GM04504 (cell line): Measurements from ENCODE around the gene CST3.
"Not testable (repeated sequence)": the region's sequence is repeated elsewhere in the genome, so short reads cannot be mapped to it uniquely, and the experiment has no call there.

Source experiments
- DNase-seq: peaks from one replicate; pipeline ENCODE4 v3.0.0-alpha.2; 2012; ENCODE audit warnings: low read depth

The CST3 gene

GRCh38 chr20:23641936-23642751 is 4.4 kb upstream of the CST3 start:
- DNase-seq = no peak

- no peak for DNase-seq
Measured at GRCh38 chr20:23640671-23641667, 3.2 kb upstream of the CST3 start.

DNA sequence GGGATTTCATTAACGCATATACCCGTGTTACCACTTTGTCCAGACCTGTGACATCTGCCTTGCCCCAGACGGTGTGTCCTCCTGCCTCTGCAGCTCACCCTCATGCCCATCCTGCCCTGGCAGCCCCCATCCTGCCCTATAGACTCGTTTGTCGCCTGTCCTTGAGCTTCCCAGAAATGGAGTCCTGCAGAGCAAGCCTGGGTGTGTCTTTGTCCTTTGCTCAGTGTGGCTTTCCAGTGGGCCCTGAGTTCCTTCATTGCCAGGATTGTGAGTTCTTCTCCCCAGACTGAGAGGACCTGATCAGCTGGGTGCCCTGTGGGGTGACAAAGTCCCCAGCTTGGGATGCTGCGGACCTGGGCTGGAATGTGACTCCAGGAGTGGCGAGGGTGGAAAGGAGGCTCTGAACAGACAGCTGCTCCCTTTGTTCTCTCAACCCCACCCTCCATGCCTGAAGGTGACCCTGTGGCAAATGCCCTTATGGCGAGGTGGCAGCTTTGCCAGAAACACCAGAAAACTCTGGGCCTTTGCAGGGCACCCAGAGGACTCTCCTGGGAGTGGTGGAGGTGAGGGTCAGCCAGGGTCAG is 2.4 kb upstream of the CST3 start:
- DNase-seq = no peak

GRCh38 chr20:23639490-23639958 is 1.8 kb upstream of the CST3 start:
- DNase-seq = no peak

GRCh38 chr20:23638309-23638708 is 554 bp upstream of the CST3 start:
- DNase-seq = no peak

DNA sequence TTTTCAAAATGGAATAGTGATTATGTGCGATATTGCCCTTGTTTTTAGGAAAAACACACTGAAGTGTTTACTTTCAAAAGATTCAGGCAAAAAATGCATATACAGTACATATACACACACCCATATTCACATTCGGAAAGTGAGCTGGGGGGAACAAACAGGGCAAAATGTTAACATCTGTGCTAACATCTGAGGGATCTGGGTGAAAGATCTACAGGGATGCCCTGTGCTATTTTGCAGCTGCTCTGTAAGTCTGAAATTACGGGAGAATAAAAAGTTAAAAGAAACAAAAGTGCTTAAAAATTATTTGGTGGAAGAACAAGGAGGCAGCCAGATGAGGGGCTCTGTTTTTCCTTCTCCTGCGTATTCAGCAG is 860 bp downstream of the CST3 start:
- DNase-seq = no peak

- DNase-seq = no peak
Measured at GRCh38 chr20:23636182-23636907, 1.4 kb downstream of the CST3 start.

GRCh38 chr20:23635768-23636090 is 2.0 kb downstream of the CST3 start:
- not testable (repeated sequence) for DNase-seq

DNA sequence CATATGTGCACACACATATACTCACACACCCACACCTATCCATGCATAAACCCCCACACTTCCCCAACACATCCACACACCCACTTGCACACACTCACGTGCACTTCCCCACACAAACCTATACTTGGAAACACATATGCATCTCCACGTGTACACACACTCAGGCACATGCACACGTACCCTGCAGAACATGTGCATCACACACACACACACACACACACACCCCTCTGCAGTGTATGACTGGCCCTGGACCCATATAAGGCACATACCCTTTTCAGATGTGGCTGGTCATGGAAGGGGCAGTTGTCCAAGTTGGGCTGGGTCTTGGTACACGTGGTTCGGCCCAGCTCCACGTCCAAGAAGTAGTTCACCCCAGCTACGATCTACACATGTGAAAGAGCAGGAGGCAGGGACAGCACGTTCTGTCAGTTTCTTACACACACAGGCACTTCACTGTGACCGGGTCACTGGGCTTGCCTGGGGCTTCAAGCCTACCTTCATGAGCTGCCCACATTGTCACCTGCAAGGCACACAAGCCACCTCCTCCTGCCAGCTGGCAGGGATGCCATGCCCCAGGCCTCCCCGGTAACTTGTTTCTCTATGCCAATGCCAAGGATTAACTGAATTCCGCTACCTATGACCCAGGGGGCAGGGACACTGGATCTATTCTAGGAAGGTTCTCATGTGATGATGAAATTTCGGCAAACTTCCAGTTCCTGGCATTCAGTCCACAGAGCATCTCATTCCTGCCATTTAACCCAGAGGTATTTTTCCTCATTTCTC is 2.6 kb downstream of the CST3 start:
- no peak for DNase-seq

GRCh38 chr20:23634044-23634801 is 3.5 kb downstream of the CST3 start:
- DNase-seq = no peak

DNA sequence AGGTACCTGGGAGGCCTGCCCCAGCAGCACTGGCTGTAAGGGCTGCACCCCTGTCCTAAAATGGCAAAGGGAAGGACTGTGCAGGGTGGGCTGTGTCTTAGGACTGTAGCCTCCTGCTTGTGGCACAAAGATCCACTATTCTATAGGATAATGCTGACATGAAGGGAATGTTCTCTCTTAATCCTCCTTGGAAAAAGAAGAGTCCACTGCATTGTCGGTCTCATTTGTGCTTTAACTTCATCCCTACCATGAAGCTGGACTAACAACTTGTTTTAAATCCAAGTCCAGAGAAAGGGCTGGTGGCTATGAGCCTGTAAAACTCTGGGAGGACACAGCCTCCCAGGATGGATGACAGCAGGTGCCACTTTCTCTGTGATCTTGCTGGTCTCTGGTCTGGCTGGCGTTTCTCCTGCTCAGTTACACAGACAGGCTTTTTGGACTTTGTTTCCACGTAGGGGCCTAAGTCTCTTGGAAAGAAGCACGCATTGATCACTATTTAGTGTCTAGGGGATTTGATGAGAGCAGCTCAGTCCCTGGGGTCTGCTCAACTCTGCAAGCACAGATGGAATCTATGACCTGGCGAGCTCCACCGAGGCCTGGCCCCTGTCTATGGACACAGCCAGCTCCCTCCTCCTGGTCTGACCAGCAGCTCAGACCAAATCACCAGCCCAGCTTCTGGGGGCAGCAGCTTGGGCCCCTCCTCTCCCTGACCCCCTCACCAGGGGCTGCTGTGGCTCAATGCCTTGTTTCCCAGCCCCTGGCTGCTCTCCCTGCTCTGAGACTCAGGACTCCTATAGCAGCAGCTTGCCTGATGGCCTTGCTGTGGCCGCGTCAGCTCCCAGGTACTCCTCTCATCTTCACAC is 4.8 kb downstream of the CST3 start:
- DNase-seq = no peak

GRCh38 chr20:23631981-23632710 is 5.6 kb downstream of the CST3 start:
- DNase-seq = no peak

DNA sequence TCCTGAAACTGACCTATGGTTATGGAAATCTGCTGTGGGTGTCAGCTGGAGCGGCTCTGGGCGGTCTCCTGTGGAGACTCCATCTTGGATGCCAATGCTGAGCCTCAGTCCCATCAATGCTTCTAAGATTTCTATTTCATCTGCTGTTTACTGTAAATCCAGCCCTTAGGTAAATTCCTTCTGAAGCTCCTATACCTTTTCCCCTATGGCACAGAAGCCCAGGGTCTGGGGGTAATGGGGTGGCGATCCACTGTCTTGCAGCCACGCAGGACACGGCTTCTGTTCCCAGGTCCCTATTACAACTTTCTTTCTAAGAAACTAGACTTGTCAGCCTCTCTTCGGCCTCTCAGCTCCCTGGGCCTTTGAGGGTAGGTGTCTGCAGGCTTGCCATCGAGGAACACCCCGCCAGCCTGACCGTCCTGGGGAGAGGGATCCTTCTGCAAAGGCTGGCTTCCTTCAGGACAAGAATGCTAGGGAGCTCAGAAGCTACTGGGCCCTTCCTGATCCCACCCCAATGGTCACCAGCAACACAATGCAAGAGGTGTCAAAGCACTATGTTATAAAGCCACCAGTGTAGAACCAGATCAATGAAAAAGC is 6.4 kb downstream of the CST3 start:
- no peak for DNase-seq

GRCh38 chr20:23630392-23630849 is 7.3 kb downstream of the CST3 start:
- DNase-seq = no peak

GRCh38 chr20:23629542-23630391 is 8.0 kb downstream of the CST3 start:
- DNase-seq = no peak

DNA sequence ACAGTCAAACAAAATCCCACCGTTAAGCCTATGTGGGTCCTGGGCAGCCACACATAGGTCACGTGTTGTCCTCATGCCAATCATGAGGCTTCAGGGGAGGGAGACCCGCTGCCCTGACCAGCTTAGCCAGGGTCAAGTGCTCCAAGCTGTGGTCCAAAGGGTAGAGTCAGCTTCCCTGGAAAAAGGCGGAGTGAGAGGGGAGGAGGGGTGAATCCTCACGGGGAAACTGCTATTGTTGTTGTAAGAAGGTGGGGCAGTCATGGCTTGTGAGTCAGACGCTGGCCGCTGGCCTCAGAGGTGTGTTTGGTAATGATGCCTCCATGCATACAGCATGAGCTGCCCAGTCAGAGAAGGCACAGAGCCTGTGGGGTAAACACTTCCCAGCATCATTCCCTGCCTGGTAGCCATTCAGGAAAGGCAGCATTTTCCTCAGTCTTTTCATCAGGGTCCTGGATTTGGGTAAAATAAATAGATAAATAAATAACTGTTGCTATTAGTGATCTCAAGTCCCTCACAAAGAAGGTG is 8.7 kb downstream of the CST3 start:
- no peak for DNase-seq

DNA sequence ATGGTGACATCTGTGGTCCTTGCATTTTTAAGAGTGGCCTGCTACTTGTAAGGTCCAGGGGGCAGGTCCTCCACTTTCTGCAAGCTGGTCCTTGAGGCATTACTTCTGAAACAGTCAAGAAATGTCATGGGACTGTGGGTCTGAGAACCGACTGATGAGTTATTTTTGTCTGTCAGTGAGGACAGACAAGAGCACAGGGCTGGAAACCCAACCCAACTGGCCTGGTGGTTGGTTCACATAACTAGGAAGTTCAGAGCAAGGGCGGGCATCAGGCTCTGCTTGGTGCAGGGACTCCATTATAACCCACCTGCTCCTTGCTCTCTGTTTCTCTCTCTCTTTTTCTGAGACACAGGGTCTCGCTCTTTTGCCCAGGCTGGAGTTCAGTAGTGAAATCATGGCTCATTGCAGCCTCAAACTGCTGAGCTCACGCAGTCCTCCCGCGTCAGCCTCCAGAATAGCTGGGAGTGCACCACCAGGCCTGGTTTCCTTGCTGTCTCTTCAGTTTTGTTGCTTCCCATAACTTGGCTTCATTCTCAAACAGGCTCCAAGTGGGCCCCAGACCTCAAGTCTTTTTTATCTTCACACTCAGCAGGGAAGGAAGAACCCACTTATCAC is 9.2 kb downstream of the CST3 start:
- no peak for DNase-seq
